ENCODE measurements around the gene CIRBP.
"Not testable (repeated sequence)": the region's sequence is repeated elsewhere in the genome, so short reads cannot be mapped to it uniquely, and the experiment has no call there.

The CIRBP gene

DNA sequence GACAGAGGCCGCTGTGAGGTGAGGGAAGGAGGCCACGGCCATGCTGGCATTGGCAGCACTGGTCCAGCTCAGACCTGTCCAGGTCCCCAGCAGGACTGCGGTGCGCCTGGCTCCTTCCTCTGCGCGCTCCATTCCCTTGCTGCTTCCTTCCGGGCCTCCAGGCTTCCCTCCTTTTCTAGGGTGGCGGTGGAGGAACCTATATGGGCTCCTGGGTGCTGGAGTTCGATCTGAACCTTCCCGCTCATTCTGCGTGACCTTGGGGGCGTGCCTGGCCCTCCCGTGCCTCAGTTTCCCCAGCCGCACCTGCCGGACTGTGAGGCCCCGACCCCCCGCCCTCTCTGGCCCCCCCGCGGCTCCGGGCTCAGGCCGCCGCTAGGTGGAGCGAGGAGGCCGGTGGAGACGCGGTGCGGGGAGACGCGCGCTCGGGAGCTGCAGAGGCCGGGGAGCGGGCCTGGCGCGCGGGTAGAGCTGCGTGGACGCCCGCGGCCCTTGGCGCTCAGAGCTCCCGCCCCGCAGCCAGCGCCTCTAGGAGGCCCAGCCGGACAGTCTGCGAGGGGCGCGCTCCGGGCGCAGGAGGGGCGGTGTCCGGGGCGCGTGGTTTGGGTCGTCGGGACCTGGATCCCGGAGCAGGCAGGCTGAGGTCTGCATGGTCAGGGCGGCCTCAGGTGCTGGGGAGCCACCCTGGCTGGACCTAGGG is 46.5 kb downstream of the CIRBP start:
- DNase-seq, result peak; percentile 31

DNA sequence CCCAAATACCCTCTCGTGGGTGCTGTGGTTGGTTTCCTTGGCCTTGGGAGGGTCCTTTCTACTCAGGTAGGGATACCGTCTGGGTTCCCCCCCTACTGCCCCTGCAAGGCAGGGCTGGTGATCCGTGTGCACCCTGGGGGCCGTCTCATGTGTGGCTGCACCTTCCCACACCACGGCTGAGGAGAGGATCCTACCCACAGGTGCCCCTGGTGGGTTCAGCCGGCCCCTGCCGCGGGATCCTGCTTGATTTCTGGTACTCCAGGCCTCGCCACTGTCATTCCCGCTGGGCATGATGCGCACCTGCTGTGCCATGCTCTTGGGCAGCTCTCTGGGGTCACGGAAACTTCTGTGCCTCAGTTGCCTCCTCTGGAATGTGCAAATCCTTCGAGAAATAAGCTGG is 47.3 kb downstream of the CIRBP start:
- DNase-seq, result no peak

DNA sequence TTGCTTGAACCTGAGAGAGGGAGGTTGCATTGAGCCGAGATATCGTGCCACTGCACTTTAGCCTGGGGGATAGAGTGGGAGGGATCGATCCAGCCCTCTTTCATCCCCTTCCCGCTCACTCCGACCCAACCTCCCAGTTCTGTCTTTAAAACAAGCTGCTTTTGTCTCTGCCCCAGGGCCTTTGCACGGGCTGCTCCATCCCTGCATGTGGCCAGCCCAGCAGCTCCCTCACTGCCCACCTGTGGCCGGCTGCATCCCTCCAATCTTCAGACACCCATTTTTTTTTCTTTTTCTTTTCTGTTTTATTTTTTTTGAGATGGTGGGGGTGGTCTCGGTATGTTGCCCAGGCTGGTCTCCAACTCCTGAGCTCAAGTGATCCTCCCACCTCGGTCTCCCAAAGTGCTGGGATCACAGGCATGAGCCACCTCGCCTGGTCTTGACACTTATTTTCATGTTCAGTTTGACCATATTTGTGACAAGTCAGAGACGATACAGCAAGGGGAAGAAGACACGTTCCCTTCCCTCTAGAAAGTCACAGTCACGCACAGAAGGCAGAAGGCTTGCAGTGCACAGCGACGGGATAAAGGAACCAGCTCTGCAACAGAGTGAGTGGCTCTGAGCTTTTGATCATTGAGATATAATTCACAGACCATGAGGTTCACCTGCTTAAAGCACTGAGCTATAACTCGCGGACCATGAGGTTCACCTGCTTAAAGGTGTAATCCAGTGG is 48.3 kb downstream of the CIRBP start:
- DNase-seq, result no peak

DNA sequence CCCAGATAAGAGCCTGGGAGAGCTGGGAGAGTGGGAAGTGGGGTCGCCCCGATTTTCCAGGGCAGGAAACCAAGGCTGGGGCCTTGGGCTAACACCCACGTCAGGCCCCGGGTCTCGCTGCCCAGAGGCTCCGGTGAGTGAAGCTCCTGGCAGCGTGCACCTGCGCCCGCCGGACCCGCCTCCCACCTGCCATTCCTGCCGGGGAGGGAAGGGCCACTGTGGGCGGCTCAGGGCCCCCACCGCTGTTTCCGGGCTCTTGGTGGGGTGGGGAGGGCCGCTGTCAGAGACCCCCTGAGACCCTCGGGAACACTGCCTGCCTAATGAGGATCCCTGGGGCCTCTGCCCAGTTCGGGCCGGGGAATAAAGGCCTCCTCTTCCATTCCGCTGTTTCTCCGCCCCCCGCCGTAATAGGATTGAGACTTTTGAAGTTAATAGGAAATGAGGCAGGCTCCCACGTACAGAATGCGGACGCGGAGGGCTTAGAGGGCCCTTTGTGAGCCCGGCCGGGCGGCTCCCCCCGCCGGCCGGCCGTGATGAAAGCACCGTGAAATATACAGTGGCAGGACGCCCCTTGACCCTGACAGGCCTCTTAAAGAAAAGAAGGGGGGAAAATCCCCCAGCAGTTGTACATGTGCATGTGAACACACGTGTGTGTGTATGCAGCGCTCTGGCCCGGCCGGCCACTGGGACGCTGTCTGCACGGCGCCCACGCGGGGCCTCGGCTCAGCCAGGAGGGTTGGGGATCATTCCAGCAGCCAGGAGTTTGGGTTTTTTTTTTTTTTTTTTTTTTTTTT is 49.7 kb downstream of the CIRBP start:
- no peak for DNase-seq

DNA sequence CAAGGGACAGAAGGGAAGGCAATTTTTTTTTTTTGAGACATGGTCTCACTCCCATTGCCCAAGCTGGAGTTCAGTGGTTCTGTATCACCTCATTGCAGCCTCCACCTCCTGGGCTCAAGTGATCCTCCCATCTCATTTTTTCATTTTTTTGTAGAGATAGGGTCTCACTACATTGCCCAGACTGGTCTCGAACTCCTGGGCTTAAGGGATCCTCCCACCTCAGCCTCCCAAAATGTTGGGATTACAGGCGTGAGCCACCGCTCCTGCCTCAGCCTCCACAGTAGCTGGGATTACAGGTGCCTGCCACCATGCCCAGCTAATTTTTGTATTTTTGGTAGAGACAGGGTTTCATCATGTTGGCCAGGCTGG is 51.1 kb downstream of the CIRBP start:
- not testable (repeated sequence) for DNase-seq

DNA sequence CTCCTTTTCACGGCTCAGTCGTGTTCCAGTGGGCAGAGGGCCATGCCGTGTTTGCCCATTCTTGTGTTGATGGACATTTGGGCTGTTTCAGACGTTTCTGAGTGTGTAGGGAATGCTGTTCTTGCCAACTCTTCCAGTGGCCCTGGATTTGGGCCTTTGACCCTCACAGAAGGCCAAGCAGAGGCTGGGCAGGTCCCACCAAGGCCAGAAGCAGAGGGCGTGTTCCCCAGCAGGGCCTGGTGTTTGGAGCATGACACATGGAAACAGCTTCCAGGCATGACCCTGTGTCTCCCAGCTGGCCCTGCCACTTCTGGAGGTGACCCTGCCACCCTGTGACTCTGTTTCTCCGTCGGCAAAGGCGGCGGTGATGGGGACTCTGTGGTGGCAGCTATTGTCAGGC is 52.4 kb downstream of the CIRBP start:
- no peak for DNase-seq

DNA sequence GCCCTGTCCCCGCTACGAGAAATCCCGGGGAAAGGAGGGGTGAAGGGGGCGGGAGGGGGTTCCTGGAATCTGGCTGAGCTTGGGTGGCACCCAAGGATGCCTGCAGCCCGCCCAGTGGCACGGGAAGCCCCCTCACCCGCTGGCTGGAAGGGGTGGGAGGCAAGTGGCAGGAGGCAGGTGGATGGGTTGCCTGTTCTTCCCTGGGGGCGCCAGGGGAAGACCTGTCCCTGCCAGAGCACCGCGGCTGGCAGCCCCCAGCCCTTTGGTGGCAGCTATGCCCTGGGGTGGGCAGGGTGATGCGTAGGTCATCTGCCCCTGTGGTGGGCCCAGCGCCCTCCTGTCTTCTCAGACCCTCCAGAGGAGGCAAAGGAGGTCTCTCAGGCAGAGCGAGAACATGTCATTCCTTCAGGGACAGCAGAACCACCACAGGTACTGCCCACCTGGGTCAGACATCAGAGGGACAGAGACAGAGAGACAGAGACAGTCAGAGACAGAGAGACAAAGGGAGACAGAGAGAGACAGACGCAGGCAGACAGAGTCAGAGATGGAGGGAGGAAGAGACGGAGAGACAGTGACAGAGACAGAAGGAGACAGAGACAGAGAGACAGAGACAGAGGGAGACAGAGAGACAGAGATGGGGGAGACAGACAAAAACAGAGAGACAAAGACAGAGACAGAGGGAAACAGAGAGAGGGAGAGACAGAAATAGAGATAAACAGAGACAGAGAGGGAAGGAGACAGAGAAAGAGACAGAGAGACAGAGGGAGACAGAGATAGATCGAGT is 53.3 kb downstream of the CIRBP start:
- no peak for DNase-seq

DNA sequence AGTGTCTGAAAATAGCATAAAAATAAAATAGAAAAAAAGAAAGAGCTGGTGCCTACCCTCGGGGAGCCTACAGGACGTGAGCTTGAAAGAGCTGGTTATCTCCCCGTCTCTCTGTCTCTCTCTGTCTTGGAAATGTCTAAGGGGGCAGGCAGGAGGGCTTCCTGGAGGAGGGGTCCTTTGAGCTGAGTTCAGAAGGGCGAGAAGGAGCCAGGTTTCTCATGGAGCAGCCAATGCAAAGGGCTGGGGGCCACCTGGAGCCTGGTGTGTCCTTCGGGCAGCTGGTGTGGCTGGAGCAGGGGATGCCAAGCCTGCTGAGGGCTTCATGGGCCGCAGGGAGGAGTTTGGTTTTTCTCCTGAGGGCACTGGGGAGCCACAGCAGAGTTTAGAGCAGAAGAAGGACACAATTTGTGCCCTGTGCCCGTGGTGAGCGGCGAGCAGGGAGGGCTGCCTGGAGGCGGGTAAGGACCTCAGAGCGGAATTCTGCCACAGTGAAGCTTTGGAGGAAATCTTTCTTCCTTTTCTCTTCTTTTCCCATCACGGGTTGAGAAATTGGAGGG is 55.2 kb downstream of the CIRBP start:
- DNase-seq, result no peak
